WI38 (cell line): ENCODE measurements around the gene SRPRB.

Experiments used
- H3K4me3 ChIP-seq: 2 replicates; pipeline ENCODE4 v1.5.1; 2011; ENCODE audit warnings: low read depth, mild to moderate bottlenecking, control low read depth, low read length
- TF ChIP-seq, protein P1 (sequence below): IDR thresholded peaks from 2 replicates; pipeline ENCODE4 v1.5.1; 2012; ENCODE audit warnings: low read depth, mild to moderate bottlenecking, control low read depth, low read length

The SRPRB gene

DNA sequence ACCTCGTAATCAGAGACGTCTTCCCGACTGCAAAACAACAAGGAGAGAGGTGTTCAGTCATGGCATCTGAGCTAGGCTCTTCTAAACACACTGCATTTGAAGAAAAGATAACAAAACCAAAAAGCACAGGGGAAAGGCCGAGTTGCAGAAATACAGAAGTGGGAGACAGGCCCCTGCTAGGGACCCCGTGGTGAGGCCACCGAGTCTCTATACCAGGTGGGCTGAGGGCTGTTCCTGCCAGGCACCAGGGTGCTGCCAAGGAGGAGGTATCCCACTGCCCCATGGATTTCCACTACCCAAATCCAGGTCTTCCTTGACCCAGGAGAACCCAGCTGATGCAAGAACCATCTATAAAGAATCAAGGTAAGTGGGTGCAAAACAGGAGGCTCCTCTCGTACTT lies 59.0 kb downstream of the SRPRB start:
- TF ChIP-seq, protein P1, sequence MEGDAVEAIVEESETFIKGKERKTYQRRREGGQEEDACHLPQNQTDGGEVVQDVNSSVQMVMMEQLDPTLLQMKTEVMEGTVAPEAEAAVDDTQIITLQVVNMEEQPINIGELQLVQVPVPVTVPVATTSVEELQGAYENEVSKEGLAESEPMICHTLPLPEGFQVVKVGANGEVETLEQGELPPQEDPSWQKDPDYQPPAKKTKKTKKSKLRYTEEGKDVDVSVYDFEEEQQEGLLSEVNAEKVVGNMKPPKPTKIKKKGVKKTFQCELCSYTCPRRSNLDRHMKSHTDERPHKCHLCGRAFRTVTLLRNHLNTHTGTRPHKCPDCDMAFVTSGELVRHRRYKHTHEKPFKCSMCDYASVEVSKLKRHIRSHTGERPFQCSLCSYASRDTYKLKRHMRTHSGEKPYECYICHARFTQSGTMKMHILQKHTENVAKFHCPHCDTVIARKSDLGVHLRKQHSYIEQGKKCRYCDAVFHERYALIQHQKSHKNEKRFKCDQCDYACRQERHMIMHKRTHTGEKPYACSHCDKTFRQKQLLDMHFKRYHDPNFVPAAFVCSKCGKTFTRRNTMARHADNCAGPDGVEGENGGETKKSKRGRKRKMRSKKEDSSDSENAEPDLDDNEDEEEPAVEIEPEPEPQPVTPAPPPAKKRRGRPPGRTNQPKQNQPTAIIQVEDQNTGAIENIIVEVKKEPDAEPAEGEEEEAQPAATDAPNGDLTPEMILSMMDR = no peak
- H3K4me3 ChIP-seq = no peak overlapping the region

DNA sequence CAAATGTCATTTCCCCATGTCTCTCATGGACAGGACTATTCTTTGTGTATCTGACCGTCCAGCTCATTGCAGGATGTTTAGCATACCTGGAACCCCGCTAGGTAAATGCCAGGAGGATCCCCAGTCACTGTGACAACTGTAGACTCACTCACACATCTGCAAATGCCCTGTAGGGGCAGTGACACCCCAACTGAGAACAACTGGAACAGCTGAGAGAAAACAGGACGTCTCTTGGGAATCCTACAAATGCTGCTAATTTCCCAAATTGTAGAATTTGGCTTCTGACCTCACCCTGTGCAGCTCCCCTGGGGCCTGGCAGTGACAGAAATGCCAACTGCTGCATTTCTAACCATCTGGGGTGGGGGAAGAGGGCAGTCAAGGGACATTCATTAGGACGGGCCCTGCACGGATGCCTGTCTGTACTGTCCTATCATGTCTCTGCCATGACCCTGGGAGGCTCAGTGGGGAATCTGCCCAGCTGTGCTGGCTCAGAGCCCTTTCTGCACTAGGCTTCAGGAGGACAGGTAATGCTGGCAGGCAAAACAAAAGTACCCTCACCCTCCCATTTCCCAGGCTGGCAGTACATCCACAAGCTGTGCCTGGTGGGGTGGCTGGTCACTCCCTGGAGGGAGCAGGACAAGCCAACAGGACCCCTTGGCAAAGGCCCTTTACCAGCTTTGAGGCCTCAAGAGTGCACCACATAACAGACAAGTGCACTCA lies 59.7 kb downstream of the SRPRB start:
- H3K4me3 ChIP-seq = no peak overlapping the region
- TF ChIP-seq, protein P1 = no peak

DNA sequence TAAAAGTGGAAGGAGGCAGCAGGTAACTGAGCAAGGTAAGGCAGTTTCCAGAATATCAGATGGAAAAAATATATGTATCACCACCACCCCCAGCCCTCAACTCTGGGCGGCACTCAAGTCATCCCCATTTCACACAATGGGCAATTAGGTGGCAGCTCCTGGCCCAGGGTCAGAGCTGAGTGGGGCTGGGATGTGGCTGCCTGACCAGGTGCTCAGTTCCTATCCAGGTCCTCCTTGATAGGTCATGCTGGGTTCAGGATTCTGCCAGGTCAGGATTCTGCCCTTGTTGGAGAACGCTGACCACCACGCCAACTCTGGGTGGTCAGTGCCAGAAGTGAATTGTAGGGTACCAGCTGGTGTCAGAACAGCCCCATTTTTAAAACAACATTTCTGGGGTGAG lies 60.5 kb downstream of the SRPRB start:
- no peak overlapping the region for H3K4me3 ChIP-seq
- TF ChIP-seq, protein P1 = no peak

DNA sequence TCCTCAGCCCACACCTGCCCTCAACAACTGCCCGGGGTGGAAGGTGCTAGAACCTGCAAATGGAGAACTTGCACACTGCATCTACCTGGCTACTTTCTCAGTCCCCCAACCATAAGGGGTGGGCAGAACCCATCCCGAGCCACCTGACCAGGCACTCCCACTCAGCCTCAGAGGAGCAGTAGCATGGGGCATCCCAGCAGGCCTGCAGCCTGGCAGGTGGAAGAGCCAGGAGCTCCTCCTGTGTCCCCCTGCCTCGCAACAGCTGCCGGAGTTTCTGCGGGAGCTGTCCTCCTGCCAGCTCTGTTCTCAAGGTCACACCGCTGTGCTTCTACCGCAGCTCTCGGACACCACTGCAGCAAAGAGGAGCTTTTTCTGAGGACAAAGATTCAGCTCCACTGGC lies 62.6 kb downstream of the SRPRB start:
- H3K4me3 ChIP-seq = no peak overlapping the region
- TF ChIP-seq, protein P1 = no peak

DNA sequence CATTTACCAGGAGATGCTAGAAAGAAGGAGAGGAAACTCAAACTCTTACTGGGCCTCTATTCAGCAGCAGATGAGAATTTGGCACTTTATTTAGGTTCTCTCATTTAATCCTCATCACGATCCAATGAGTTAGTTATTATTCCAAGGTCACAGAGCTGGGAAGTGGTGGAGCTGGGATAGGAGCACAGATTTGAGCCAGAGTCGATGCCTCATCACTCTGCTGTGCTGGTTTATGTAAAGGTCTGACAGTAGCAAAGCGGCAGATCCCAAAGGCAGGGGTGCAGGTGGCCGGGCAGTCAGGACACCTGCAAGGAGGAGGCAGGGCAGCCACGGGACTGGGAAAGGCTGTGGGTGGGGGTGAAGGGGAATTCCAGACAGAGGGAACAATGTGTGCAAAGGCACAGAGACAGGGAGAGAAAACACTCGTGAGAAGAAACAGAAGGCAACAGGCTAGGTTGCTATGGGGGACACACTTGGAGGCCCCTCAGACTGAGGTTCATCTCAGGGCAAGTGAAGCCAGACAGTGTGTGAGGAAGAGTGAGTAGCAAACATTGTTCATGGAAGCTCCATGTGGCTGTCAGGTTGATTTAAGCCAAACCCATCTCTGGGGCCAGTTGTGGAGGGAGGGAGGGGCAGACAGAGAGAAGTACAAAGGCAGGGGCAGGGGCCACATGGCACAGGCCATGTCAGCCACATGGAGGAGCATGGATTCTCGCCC lies 63.3 kb downstream of the SRPRB start:
- H3K4me3 ChIP-seq = no peak overlapping the region
- TF ChIP-seq, protein P1 = no peak

DNA sequence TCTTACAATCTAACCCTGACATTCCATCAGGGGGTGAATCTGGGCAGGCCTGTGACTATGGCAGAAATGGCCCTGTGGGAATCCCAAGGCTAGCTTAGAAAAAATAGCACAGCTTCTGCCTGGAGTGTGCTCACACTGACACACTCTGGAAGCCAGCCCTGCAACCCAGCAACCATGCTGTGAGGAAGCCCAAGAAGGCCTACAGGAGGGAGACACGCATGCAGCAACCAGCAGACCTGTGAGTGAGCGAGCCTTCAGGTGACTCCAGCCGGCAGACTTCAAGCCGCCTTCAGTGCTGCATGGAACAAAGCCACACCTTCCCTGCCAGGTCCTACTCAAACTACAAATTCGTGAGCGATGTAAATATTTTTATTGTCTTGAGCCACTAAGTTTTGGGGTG lies 64.0 kb downstream of the SRPRB start:
- TF ChIP-seq, protein P1 = no peak
- no peak overlapping the region for H3K4me3 ChIP-seq

DNA sequence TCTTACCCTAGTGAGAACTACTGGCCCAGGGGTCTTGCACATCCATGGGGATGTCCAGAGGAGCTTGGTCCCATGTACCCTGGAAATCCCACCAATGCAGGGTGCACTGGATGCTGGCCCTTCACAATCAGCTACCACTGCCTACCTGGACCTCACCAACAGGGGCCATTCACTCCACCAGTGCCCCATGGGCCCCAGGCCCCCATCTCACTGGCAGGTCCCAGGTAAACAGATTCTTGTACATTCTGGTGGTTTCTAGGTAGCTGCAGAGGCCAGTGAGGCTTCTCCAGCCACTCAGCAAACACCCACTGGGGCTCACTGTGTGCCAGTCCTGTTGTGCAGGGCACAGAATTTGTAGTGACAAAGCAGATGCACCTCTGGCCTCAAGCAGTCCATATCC lies 65.2 kb downstream of the SRPRB start:
- H3K4me3 ChIP-seq = no peak overlapping the region
- TF ChIP-seq, protein P1 = no peak
